A549 (cell line): ENCODE measurements around the gene DMXL2.

Source experiments
- CTCF ChIP-seq: fragments of >200 bp; sonication (Bioruptor Twin); formaldehyde crosslinking; IDR thresholded peaks from 3 replicates; pipeline ENCODE4 v1.5.1; 2016
- MAX ChIP-seq: IDR thresholded peaks from 2 replicates; pipeline ENCODE4 v1.6.1; 2012

GRCh38 chr15:51672155-51672687 is 49.6 kb upstream of the DMXL2 start:
- TF ChIP-seq MAX = no peak
- no peak for TF ChIP-seq CTCF
